ENCODE measurements around the gene GATB. TPM values are rescaled to one million over a fixed set of nuclear protein-coding genes. Genes with fewer than 3 reads are reported as not detected.

The GATB gene
- total RNA-seq, 1 donor from 2014 or later: 18.0 TPM

DNA sequence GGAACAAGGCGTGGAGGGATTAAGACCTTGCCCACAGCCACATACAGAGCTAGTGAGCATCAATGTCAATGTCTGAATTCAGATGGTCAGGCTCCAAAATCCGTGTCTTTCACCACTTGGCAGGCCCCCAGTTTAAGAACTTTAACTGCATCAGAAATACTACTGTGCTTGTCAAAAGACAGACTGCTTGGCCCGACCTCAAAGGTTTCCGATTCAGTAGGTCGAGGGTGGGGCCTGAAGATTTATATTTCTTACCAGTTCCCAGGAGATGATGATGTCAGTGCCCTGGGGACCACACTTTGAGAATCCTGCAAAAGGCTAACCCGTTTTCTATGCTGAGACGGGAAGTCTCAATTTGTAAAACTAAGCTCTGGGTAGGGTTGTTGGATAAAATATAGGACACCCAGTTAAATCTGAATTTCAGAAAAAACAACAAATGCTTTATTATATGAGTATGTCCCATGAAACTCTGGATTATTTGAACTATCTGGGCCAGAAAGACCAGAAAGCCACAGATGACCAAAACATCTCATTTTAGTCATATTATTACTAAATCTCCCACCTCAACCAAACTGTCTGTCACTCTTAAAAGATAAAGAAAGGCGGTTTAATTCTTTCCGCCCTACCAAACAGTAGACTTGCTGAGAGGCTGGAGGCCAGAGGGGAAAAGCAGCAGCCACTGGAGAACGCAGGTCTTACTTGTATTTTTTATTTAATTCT lies 42.7 kb downstream of the GATB start:
- Mint-ChIP-seq H3K9me3 (ENCODE audit: unreplicated experiment) (no peaks in the 10 kb centered on the region), H3K36me3 (ENCODE audit: unreplicated experiment) (peaks cover 14% of the 10 kb centered on the region), H3K4me3 (ENCODE audit: unreplicated experiment) (no peak overlapping the region), H3K27me3 (ENCODE audit: unreplicated experiment) (no peaks in the 10 kb centered on the region), H3K4me1 (ENCODE audit: unreplicated experiment) (no peaks in the 10 kb centered on the region), H3K27ac (ENCODE audit: unreplicated experiment) (no peak overlapping the region)
- TF ChIP-seq, protein P1, sequence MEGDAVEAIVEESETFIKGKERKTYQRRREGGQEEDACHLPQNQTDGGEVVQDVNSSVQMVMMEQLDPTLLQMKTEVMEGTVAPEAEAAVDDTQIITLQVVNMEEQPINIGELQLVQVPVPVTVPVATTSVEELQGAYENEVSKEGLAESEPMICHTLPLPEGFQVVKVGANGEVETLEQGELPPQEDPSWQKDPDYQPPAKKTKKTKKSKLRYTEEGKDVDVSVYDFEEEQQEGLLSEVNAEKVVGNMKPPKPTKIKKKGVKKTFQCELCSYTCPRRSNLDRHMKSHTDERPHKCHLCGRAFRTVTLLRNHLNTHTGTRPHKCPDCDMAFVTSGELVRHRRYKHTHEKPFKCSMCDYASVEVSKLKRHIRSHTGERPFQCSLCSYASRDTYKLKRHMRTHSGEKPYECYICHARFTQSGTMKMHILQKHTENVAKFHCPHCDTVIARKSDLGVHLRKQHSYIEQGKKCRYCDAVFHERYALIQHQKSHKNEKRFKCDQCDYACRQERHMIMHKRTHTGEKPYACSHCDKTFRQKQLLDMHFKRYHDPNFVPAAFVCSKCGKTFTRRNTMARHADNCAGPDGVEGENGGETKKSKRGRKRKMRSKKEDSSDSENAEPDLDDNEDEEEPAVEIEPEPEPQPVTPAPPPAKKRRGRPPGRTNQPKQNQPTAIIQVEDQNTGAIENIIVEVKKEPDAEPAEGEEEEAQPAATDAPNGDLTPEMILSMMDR (IDR thresholded peaks at IDR 0.05): no peak
- no peak for DNase-seq (ENCODE audit: extremely low spot score, unreplicated experiment)

DNA sequence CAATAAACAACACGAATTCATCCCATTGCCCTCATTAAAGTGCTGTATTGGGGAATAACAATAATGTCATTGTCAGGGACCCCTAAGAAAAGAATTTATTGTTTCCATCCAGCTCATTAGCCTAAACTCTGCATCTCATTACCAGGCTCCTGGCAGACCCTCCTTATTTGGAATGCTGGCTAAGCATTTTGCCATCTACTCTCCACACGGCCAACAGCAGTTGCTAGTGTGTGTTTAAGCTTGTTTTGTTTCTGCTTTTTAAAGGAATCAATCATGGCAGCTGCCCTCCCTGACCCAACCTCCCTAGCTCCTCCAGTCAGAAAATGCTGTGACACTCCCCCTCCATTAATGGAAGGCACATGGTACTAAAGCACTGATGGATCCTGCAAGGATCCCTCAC lies 43.5 kb downstream of the GATB start:
- TF ChIP-seq, protein P1 (IDR thresholded peaks at IDR 0.05): no peak
- Mint-ChIP-seq H3K27ac (ENCODE audit: unreplicated experiment) (no peak overlapping the region), H3K4me1 (ENCODE audit: unreplicated experiment) (no peaks in the 10 kb centered on the region), H3K36me3 (ENCODE audit: unreplicated experiment) (peaks cover 14% of the 10 kb centered on the region), H3K4me3 (ENCODE audit: unreplicated experiment) (no peak overlapping the region), H3K9me3 (ENCODE audit: unreplicated experiment) (no peaks in the 10 kb centered on the region), H3K27me3 (ENCODE audit: unreplicated experiment) (no peaks in the 10 kb centered on the region)
- DNase-seq (ENCODE audit: extremely low spot score, unreplicated experiment): no peak

DNA sequence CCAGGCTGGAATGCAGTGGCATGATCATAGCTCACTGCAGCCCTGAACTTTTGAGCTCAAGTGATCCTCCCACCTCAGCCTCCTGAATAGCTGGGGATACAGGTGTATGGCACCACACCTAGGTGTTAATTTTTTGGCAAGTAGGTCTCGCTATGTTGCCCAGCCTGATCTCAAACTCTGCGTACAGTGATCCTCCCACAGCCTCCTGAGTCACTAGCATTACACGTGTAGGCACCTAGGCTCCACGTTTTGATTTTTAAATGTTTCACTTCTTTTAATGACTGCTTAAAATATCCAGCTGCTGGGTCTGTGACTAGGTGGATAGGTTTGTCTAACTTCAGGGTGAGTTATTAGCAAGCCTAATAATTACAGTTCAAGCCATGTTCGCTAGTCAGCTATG lies 44.5 kb downstream of the GATB start:
- Mint-ChIP-seq H3K4me3 (ENCODE audit: unreplicated experiment) (no peak overlapping the region), H3K27me3 (ENCODE audit: unreplicated experiment) (no peaks in the 10 kb centered on the region), H3K4me1 (ENCODE audit: unreplicated experiment) (no peaks in the 10 kb centered on the region), H3K27ac (ENCODE audit: unreplicated experiment) (no peak overlapping the region), H3K9me3 (ENCODE audit: unreplicated experiment) (no peaks in the 10 kb centered on the region), H3K36me3 (ENCODE audit: unreplicated experiment) (peaks cover 14% of the 10 kb centered on the region)
- DNase-seq (ENCODE audit: extremely low spot score, unreplicated experiment): no peak
- TF ChIP-seq, protein P1 (IDR thresholded peaks at IDR 0.05): no peak

DNA sequence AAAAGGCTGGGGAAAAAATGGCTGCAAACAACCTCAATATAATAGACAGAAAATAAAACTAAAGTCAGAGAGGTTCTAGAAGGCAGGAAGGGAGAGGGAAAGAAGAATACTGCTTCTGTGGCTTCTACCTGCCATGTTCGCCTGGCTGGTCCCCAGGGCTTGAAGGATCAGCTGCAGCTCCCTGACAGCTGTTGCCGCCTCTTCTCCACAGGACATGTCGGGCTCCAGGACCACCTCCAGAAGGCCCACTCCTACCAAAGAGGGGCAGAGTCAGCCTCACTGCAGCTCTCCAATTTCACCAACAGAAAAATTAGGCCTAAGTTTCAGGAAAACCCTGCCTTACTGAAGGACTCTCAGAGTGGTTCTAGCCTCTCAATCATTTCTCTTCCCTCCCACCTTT lies 44.9 kb downstream of the GATB start:
- Mint-ChIP-seq H3K9me3 (ENCODE audit: unreplicated experiment) (no peaks in the 10 kb centered on the region), H3K4me3 (ENCODE audit: unreplicated experiment) (no peak overlapping the region), H3K27ac (ENCODE audit: unreplicated experiment) (no peak overlapping the region), H3K4me1 (ENCODE audit: unreplicated experiment) (no peaks in the 10 kb centered on the region), H3K27me3 (ENCODE audit: unreplicated experiment) (no peaks in the 10 kb centered on the region), H3K36me3 (ENCODE audit: unreplicated experiment) (peaks cover 14% of the 10 kb centered on the region)
- TF ChIP-seq, protein P1 (IDR thresholded peaks at IDR 0.05): no peak
- no peak for DNase-seq (ENCODE audit: extremely low spot score, unreplicated experiment)

DNA sequence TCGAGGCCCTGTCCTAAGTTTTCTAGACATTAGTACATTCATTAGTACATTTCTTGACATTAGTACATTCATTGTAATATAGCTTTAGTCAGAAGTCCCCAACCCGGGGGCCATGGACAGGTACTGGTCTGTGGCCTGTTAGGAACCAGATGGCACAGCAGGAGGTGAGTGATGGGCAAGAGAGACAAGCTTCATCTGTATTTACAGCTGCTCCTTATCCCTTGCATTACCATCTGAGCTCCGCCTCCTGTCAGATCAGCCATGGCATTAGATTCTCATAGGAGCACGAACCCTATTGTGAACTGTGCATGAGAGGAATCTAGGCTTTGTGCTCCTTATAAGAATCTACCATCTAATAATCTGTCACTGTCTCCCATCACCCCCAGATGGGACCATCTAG lies 48.0 kb downstream of the GATB start:
- H3K4me1 Mint-ChIP-seq (ENCODE audit: unreplicated experiment): no peaks in the 10 kb centered on the region
- no peak overlapping the region for H3K27ac Mint-ChIP-seq (ENCODE audit: unreplicated experiment)
- peaks cover 14% of the 10 kb centered on the region for H3K36me3 Mint-ChIP-seq (ENCODE audit: unreplicated experiment)
- no peaks in the 10 kb centered on the region for H3K9me3 Mint-ChIP-seq (ENCODE audit: unreplicated experiment)
- TF ChIP-seq, protein P1 (IDR thresholded peaks at IDR 0.05): no peak
- DNase-seq (ENCODE audit: extremely low spot score, unreplicated experiment): no peak
- H3K4me3 Mint-ChIP-seq (ENCODE audit: unreplicated experiment): no peak overlapping the region
- no peaks in the 10 kb centered on the region for H3K27me3 Mint-ChIP-seq (ENCODE audit: unreplicated experiment)
